NCI-H1105 (cell line): ENCODE data around the gene TMEM125.

Source experiments
- DNase-seq: peaks from one replicate; lab custom pipeline; 2025; lab: John Stamatoyannopoulos, UW

TMEM125 gene

GRCh38 chr1:43247256-43247921 is 22.4 kb upstream of the TMEM125 start:
- DNase-seq = no peak

GRCh38 chr1:43250351-43250761 is 19.4 kb upstream of the TMEM125 start:
- DNase-seq = no peak

DNA sequence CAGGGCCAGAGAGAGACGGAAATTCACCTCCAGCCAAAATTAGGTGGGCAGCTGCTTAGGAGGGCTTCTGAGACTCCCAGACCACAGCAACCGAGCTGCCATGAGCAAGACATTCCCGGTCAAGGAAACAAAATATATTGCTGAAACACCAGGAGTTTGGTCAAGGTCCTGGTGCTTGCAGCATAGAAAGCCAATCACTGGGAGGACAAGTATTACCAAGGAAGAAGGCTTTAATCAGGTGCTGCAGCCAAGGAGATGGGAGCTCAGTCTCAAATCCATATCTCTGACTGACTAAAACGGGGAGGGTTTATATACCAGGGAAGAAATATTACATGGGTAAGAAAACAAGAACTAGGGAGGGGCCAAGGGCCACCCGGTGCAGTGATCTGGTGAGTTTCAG is 18.8 kb upstream of the TMEM125 start:
- no peak for DNase-seq

DNA sequence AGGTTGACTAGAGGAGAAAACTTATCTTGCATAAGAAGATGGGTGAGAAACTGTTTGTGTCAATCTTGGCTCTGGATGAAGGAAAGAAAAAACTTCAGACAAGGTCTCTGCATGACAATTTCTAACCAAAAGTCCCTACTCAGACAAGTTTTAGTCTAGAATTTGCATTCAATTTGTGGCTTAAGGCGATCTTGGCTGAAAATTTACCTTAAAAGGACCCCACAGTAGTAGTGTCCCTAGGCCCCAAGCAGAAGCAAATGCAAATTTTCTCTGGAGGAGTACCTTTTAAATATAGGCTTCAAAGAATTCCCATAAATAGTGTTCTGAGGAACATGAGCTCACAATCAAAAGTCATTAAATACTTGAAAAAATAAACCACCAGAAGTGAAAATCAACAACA is 17.6 kb upstream of the TMEM125 start:
- DNase-seq = no peak

DNA sequence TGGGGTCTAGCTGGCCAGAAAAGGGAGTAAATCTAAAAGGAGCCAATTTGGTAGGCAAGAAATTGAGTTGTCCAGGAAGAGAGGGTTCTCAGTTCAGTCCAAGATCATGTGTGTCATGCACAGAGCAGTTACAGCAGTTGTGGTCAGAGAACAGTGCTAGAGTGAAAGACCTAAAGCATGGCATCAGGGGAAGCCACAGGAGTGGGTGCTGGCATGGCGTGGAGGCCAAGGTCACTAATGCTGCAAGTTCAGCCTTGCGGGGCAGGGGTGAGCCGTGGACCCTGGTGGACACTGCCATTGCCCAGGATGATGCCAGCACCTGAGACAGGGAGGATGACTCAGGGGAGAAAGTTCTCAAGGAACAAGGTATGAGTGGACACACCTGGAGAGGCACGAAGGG is 16.6 kb upstream of the TMEM125 start:
- DNase-seq = no peak

DNA sequence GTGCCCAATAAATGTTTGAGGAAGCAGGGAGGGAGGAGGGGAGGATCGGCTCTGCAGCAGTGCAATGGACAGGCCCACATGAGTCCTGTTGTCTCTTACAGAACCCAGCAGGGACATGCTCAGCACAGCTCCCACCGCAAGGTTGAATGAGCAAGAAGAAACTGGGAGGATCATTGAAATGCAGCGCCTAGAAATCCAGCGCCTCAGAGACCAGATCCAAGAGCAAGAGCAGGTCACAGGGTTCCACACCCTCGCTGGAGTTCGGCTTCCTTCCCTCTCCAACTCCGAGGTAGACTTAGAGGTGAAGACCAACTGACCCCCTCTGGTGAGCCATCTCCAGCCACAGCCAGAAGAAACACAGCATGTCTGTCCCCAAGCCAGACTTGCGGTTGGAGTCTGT is 15.9 kb upstream of the TMEM125 start:
- DNase-seq = no peak

DNA sequence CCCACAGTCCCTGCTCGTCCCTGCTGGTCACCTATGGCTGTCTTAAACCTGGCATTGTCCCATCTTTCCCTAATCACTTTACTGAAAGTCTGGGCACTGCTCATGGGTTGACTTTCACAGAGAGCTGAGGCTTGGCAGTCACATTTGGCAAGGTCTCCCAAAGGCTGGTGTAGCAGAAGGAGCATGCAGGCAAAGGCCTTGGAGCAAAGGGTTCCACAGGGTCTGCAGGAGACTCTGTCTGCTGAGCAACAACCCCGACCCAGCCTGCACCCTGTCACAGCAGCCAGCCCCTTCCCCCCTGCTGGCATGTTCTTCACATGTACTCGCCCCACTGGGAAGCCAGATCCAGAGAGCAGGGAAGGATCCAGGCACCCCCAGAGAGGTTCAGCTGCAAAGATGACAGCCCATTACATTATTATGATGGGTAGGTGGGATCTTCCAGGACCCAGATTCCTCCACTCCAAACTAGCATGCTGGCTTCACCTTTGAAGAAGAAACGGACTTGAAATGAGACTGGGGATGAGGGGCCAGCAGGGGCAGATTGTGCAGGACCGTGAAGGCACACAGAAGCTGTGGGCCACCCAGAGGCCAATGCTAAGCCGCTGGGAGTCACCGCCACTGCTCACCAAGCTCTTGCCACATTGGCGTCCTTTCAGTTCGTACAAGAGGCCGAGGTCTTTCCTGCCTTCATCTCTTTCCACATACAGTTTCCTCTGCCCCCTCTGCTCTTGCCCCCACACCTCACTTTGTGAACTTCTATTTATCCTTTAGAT is 14.2 kb upstream of the TMEM125 start:
- no peak for DNase-seq

- DNase-seq = no peak
These were observed 12.9 kb upstream of the TMEM125 start for GRCh38 chr1:43256675-43257570.

DNA sequence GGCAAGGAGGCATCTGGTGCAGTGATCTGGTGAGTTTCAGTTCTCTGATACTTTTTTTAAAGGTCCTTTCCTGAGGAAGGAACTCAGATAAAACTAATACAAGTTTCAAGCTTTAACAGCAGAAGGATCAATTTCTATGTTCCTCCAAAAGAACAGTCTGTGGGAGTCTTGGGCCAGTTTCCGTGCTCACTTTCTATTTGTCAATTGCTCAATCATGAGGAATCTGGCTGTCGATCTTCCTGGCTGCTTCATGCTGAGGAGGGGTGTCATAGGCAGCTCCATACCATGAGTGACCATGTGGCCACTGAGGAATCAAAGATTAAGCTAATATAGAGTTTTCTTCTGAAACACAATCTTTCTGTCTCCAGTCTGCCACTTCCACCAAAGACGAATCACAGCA is 11.4 kb upstream of the TMEM125 start:
- DNase-seq = no peak

DNA sequence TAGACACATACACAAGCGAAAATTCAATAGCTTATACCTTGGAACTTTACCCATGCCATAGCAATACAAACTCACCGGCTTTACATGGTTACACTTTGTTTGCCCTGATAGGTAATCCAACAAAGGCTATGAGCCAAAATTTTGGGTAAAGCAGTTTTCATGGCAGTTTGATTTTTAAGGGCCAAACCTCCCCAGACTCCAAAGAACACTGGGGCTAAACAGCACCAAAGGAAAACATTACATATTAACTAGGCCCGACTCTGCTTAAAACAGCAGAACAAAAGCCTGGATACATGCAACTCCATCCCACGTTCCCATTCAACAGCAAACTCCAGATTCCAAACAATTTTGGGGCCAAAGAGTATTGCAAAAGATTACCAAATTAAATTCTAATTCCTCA is 4.4 kb upstream of the TMEM125 start:
- DNase-seq = no peak

DNA sequence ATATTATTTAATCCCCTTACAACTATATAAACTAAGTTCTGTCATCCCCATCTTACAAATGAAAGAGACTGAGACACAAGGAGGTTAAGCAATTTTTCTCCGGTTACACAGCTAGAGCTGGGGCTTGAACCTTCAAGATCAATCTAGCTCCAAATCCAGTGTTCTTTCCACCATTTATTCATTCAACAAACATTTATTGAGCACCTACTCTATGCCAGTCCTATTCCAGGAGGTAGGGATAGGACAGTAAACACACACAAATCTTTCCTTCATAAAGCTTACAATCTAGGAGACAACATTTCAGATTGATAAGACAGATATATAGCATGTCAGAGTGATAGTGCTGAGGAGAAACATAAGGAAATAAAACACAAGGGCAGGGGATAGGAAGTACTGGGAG is 2.9 kb upstream of the TMEM125 start:
- DNase-seq = no peak

- DNase-seq = no peak
These were observed 2.4 kb upstream of the TMEM125 start for GRCh38 chr1:43267291-43267805.

DNA sequence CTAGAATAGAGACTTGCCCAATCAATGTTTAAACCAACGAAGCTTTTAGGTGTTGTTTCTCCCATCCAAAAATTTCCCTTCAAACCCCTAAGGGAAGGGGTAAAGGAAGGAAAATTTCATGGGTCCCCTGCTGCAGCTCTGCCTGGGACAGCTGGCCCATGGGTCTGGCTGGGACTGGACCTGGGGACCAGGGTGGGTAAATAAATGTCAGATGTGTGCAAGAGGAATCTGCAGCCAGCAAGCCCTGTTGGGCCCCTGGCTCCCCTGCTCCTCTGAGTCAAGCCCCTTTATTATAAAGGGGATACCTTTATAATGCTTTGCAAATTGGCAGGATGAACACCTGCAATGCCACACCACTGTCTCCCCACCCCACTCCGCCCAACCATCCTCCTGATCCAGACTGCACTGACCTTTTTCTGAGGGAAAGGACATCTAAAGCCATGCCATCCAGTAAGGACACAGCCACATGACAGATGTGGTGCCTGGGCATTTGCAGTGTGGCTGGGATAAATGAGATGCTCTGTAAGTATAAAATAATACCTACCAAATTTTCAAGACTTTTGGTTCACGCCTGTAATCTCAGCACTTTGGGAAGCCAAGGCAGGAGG is 1.9 kb upstream of the TMEM125 start:
- DNase-seq = no peak

GRCh38 chr1:43270421-43271095 is 775 bp downstream of the TMEM125 start:
- DNase-seq = peak; percentile 78

GRCh38 chr1:43271186-43272118 is 1.7 kb downstream of the TMEM125 start:
- no peak for DNase-seq

DNA sequence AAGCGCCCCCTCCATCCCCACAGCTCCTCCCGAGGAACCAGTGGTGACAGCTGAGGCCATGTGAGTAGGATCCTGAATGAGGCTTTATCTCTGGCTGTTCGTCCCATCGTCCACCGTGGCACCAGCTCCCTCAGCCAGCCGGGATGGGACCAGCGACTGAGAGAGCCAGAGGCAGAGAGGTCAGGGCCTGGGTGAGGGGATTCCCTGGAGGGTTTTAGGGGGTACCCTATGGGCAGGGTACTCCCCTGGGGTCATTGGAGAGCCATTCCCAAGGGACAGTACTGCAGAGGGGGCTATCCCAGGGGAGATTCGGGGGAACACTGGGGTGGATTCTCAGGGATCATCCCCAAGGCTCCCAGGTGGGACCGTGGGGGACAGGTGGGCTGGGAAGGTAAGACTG is 2.4 kb downstream of the TMEM125 start:
- DNase-seq = no peak

- no peak for DNase-seq
These were observed 3.1 kb downstream of the TMEM125 start for GRCh38 chr1:43272576-43273571.

GRCh38 chr1:43273708-43274107 is 3.9 kb downstream of the TMEM125 start:
- no peak for DNase-seq
